Right lobe of liver (tissue), 4 donors: ENCODE measurements around the gene METTL1.

Experiments
- POLR2A ChIP-seq: fragments of 450-650 bp; IDR thresholded peaks from one replicate; pipeline ENCODE4 v1.6.1; 2017; ENCODE audit warnings: antibody characterized with exemption, mild to moderate bottlenecking
- TF ChIP-seq, protein P1 (sequence below), 4 donors: fragments of 200-600 bp in 3 of 4; fragments of 450-650 bp in 1 of 4; IDR thresholded peaks; one replicate each; pipeline versions ENCODE4 v1.5.1 to v1.8.0; 2016 to 2022; ENCODE audit warnings: antibody characterized with exemption in 4 of 4, mild to moderate bottlenecking in 2 of 4
- donor health status: DM: no; HTN: no; CAD: no.
- donor health status: DM: no; HTN: no; CAD: no.
- donor health status: DM: no; HTN: yes; CAD: no.

DNA sequence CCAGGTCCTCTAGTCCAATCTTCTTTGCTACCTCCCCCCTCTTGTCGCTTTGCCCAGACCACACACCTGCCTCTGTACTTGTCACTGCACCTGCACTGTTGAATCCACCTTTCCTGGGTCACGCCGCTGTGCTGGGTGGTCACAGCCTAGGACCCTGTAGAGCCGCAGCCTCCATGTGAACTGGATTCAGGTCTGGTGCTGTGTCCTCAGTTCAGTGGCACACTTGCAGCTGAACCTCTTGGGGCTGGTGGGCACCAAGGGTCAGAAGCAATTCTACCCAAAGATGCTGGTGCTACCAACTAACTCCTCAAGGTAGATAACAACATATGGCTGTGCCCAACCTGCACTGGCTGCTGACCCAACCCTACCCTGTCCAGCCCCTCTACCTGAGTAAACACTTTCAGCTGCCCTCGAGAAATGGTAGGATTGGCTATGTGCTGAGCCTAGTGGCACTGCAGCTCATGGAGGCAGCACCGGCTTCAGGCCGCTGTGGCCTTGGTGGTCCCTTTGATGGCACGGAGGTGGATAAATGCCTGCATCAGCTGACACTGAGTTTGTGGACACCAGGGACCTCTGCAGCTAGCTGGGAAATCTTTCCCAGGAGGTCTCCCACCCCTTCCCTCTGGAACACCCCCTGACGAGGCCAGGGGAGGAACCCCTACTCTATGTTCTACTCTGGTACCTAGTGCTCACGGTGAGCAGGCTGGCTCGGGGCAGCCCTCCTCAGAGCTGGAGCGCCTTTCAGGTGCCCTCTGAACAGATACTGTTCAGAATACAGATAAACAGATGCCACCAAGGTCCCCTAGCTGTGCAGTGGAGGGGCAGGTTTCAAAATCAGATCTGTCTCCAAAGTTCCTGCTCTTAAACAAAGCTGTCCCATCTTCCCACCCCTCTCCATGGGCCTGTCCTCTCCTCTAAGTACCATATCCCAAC lies 47.6 kb downstream of the METTL1 start:
- TF ChIP-seq POLR2A: no peak
- TF ChIP-seq, protein P1, sequence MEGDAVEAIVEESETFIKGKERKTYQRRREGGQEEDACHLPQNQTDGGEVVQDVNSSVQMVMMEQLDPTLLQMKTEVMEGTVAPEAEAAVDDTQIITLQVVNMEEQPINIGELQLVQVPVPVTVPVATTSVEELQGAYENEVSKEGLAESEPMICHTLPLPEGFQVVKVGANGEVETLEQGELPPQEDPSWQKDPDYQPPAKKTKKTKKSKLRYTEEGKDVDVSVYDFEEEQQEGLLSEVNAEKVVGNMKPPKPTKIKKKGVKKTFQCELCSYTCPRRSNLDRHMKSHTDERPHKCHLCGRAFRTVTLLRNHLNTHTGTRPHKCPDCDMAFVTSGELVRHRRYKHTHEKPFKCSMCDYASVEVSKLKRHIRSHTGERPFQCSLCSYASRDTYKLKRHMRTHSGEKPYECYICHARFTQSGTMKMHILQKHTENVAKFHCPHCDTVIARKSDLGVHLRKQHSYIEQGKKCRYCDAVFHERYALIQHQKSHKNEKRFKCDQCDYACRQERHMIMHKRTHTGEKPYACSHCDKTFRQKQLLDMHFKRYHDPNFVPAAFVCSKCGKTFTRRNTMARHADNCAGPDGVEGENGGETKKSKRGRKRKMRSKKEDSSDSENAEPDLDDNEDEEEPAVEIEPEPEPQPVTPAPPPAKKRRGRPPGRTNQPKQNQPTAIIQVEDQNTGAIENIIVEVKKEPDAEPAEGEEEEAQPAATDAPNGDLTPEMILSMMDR (IDR thresholded peaks at IDR 0.05): no peak
